ENCODE measurements around the gene GALNT17.

- no peak for TF ChIP-seq POLR2AphosphoS5 (IDR thresholded peaks at IDR 0.05; ENCODE audit: borderline replicate concordance, low read depth, low read length)
- no peak for TF ChIP-seq EZH2 (IDR thresholded peaks at IDR 0.05)
Measured at GRCh38 chr7:71221049-71221448, 89.1 kb downstream of the GALNT17 start.
